PC-3 (cell line): ENCODE measurements around the gene PCDHA2. TPM values are rescaled to one million over a fixed set of nuclear protein-coding genes. Genes with fewer than 3 reads are reported as not detected.
"Not testable (repeated sequence)": the region's sequence is repeated elsewhere in the genome, so short reads cannot be mapped to it uniquely, and the experiment has no call there.

Source experiments
- ATAC-seq: fragments of 200-7000 bp; cut with Tn5 transposase; 2 replicates; pipeline ENCODE4 v1.9.1; 2020; ENCODE audit warnings: mild to moderate bottlenecking, moderate library complexity
- BruUV-seq: library from RNA; stranded (reverse); fragments of 400-500 nt; replicated peaks from 2 replicates; lab custom pipeline; 2021; lab: Mats Ljungman, UMichigan
- CTCF ChIA-PET: fragments of 300-600 bp; sonication (Branson Sonifier 250); formaldehyde crosslinking; loops from one replicate; lab custom pipeline; 2022; ENCODE audit warnings: antibody characterized with exemption; lab: Charles Lee
- POLR2A ChIA-PET: fragments of 300-600 bp; sonication (Branson Sonifier 250); formaldehyde crosslinking; loops from one replicate; lab custom pipeline; 2022; ENCODE audit warnings: antibody characterized with exemption; ENCODE audit not compliant: unreplicated experiment; lab: Charles Lee
- DNase-seq: peaks from one replicate; pipeline ENCODE4 v3.0.0-alpha.2; 2015
- H2AFZ ChIP-seq: fragments of 300-600 bp; sonication (generic); 2 replicates; pipeline ENCODE4 v1.6.0; 2016; ENCODE audit warnings: antibody characterized with exemption, low read length
- H3F3A ChIP-seq: fragments of 300-600 bp; sonication (generic); one replicate; pipeline ENCODE4 v1.6.0; 2017; ENCODE audit warnings: antibody characterized with exemption, low read length, control low read depth, mild to moderate bottlenecking; ENCODE audit not compliant: unreplicated experiment
- H3K27ac ChIP-seq: fragments of 300-600 bp; sonication (generic); 2 replicates; pipeline ENCODE4 v1.5.1; 2016; ENCODE audit warnings: mild to moderate bottlenecking, low read length
- H3K27me3 ChIP-seq: fragments of 300-600 bp; sonication (generic); 2 replicates; pipeline ENCODE4 v1.6.1; 2016; ENCODE audit warnings: low read length, mixed read lengths
- H3K36me3 ChIP-seq: fragments of 300-600 bp; sonication (generic); 2 replicates; pipeline ENCODE4 v1.6.1; 2016; ENCODE audit warnings: low read depth, mixed run types, low read length, mixed read lengths
- H3K4me1 ChIP-seq: fragments of 300-600 bp; sonication (generic); 2 replicates; pipeline ENCODE4 v1.5.1; 2016; ENCODE audit warnings: low read length; ENCODE audit not compliant: insufficient read depth
- H3K4me2 ChIP-seq: fragments of 300-600 bp; sonication (generic); 2 replicates; pipeline ENCODE4 v1.6.0; 2016; ENCODE audit warnings: low read length
- H3K4me3 ChIP-seq: fragments of 300-600 bp; sonication (generic); 2 replicates; pipeline ENCODE4 v1.5.1; 2016; ENCODE audit warnings: mild to moderate bottlenecking, low read length, mixed read lengths
- H3K79me2 ChIP-seq: fragments of 300-600 bp; sonication (generic); 2 replicates; pipeline ENCODE4 v1.6.1; 2017; ENCODE audit warnings: low read length, mixed read lengths
- H3K9ac ChIP-seq: fragments of 300-600 bp; sonication (generic); 2 replicates; pipeline ENCODE4 v1.6.0; 2016; ENCODE audit warnings: mild to moderate bottlenecking, low read length
- H3K9me2 ChIP-seq: fragments of 300-600 bp; sonication (generic); replicated peaks from 2 replicates; pipeline ENCODE4 v1.6.1; 2016; ENCODE audit warnings: mixed run types, low read length, mixed read lengths
- H3K9me3 ChIP-seq: fragments of 300-600 bp; sonication (generic); 2 replicates; pipeline ENCODE4 v1.6.1; 2016; ENCODE audit warnings: low read length, mixed read lengths
- H4K20me1 ChIP-seq: fragments of 300-600 bp; sonication (generic); 2 replicates; pipeline ENCODE4 v1.6.1; 2016; ENCODE audit warnings: low read length, mixed read lengths
- CTCF ChIP-seq: fragments of 300-600 bp; sonication (generic); conservative IDR thresholded peaks from 2 replicates; pipeline ENCODE4 v1.5.1; 2017; ENCODE audit warnings: antibody characterized with exemption, low read depth, mild to moderate bottlenecking, low read length
- EZH2 ChIP-seq: fragments of 300-600 bp; sonication (generic); IDR thresholded peaks from one replicate; pipeline ENCODE4 v1.6.1; 2017; ENCODE audit warnings: antibody characterized with exemption, mild to moderate bottlenecking, low read length; ENCODE audit not compliant: unreplicated experiment
- EZH2phosphoT487 ChIP-seq: fragments of 300-600 bp; sonication (generic); IDR thresholded peaks from 2 replicates; pipeline ENCODE4 v1.6.1; 2018; ENCODE audit warnings: mild to moderate bottlenecking, antibody characterized with exemption, low read length, borderline replicate concordance
- intact Hi-C: fragments of 100-400 bp; cut with micrococcal nuclease; formaldehyde crosslinking; loops from 2 replicates; pipeline ENCODE4 v1.9.0; 2023
- total RNA-seq: library from RNA; depleted of rRNA; stranded (reverse); fragments of >200 nt; gene quantifications from 2 replicates; pipeline ENCODE4 v1.2.3, GENCODE V29; 2014

Gene PCDHA2
- total RNA-seq, 1 experiment from 2014 or later: not detected

DNA sequence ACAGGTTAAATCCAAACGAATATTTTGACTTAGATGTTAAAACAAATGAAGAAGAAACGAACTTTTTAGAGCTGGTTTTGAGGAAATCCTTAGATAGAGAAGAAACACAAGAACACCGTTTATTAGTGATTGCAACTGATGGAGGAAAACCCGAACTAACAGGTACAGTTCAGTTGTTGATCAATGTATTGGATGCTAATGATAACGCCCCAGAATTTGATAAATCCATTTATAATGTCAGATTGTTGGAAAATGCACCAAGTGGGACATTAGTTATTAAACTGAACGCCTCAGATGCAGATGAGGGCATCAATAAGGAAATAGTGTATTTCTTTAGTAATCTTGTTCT, 27.6 kb downstream of the PCDHA2 start:
- Histone ChIP-seq H3K9ac (no peak overlapping the region), H3F3A (no peaks in the 10 kb centered on the region), H3K4me2 (peak overlapping the region; percentile 82; the same call in 1 of the 2 replicates), H3K4me1 (no peaks in the 10 kb centered on the region), H3K4me3 (peak overlapping the region; percentile 76), H2AFZ (peak overlapping the region; percentile 94; the same call in 1 of the 2 replicates), H3K79me2 (no peaks in the 10 kb centered on the region), H3K27me3 (no peaks in the 10 kb centered on the region), H4K20me1 (no peaks in the 10 kb centered on the region), H3K9me2 (no peaks in the 10 kb centered on the region), H3K9me3 (no peaks in the 10 kb centered on the region), H3K36me3 (no peaks in the 10 kb centered on the region), H3K27ac (no peak overlapping the region)
- TF ChIP-seq EZH2 (no peak), CTCF (no peak), EZH2phosphoT487 (no peak)
- CTCF ChIA-PET: interaction anchor here (1.5 kb wide), 1 partner anchor 218 kb away, joined by 8 read pairs; no protein-coding TSS in a partner anchor
- DNase-seq (no peak), ATAC-seq (no peak)
- POLR2A ChIA-PET: no interaction called here
- BruUV-seq: no TSS peak
- intact Hi-C loops: no loop called here

- CTCF ChIA-PET, POLR2A ChIA-PET, H2AFZ ChIP-seq: not testable (repeated sequence)
Measured at GRCh38 chr5:140822969-140823368, 28.3 kb downstream of the PCDHA2 start.

GRCh38 chr5:140823475-140823874, 28.8 kb downstream of the PCDHA2 start:
- no peaks in the 10 kb centered on the region for H3K27me3 ChIP-seq
- intact Hi-C loops: no loop called here
- no peak overlapping the region for H3K4me3 ChIP-seq
- no peaks in the 10 kb centered on the region for H3K9me3 ChIP-seq
- H3K4me1 ChIP-seq: no peaks in the 10 kb centered on the region
- POLR2A ChIA-PET: no interaction called here
- H3K9me2 ChIP-seq: no peaks in the 10 kb centered on the region
- DNase-seq (no peak), ATAC-seq (no peak)
- no peak for TF ChIP-seq CTCF
- TF ChIP-seq EZH2: no peak
- TF ChIP-seq EZH2phosphoT487: no peak
- no peak overlapping the region for H3K27ac ChIP-seq
- BruUV-seq: no TSS peak
- no peaks in the 10 kb centered on the region for H3K36me3 ChIP-seq
- H2AFZ ChIP-seq: no peak overlapping the region
- no peaks in the 10 kb centered on the region for H3K79me2 ChIP-seq
- H3F3A ChIP-seq: no peaks in the 10 kb centered on the region
- CTCF ChIA-PET: no interaction called here
- no peak overlapping the region for H3K9ac ChIP-seq
- no peaks in the 10 kb centered on the region for H4K20me1 ChIP-seq
- H3K4me2 ChIP-seq: no peak overlapping the region

More at GRCh38 chr5:140822969-140823368, 28.3 kb downstream of the PCDHA2 start:
- H4K20me1 ChIP-seq, BruUV-seq, H3K4me2 ChIP-seq, H3K4me3 ChIP-seq, H3K79me2 ChIP-seq, H3K9ac ChIP-seq, H3K4me1 ChIP-seq, H3K27me3 ChIP-seq, H3F3A ChIP-seq, intact Hi-C loops, H3K27ac ChIP-seq, H3K9me2 ChIP-seq, H3K9me3 ChIP-seq, ATAC-seq, DNase-seq, H3K36me3 ChIP-seq: not testable (repeated sequence)
